HG02852 (cell line): ENCODE results near the gene ZNF575.
"Not testable (repeated sequence)": the region's sequence is repeated elsewhere in the genome, so short reads cannot be mapped to it uniquely, and the experiment has no call there.

Experiments used
- ATAC-seq: cut with Tn5 transposase; IDR thresholded peaks from one replicate; pipeline ENCODE4 v1.9.1; 2021; ENCODE audit warnings: mild to moderate bottlenecking, moderate library complexity; ENCODE audit not compliant: unreplicated experiment

Gene ZNF575

DNA sequence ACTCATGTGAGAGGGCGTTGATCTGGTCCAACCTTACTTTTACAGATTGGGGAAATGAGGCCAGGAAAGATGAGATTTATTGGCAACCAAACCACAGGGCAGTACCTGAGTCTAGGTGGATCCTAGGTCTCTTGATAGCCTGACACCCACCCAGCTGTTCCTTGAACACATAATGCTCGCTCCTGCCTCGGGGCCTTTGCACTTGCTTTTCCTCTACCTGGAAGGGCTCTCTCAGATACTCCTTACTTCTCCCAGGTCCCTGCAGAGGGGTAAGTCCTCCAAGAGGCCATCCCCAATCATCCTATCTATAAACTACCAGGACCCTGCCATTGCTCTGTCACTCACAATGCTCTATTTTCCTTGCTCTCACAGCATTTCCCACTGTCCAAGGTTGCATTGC is 7.4 kb downstream of the ZNF575 start:
- no peak for ATAC-seq

DNA sequence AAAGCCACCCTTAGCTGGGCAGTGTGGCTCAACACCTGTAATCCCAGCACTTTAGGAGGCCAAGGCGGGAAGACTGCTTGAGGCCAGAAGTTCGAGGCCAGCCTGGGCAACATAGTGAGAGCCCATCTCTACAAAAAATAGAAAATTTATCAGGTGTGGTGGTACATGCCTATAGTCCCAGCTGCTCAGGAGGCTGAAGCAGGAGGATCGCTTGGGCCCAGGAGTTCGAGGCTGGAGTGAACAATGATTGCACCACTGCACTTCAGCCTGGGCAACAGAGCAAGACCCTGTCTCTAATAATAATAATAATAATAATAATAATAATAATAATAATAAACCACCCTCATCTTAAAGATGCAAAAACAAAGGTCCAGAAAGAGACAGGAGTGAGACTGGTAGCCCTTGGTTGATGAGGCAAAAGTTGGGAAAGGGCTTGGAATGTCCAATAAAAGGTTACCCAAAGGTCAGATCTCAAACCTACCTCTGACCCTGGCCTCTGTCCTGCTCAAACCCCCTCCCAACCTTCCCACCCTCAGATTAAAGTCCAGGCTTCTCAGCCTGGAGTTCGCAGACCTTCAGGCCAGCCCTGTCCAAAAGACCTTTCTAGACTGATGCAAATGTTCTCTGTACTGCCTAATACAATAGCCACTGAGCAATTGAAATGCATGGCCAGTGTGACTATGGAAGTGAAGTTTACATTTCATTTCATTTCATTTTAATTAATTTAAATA is 9.1 kb downstream of the ZNF575 start:
- no peak for ATAC-seq

DNA sequence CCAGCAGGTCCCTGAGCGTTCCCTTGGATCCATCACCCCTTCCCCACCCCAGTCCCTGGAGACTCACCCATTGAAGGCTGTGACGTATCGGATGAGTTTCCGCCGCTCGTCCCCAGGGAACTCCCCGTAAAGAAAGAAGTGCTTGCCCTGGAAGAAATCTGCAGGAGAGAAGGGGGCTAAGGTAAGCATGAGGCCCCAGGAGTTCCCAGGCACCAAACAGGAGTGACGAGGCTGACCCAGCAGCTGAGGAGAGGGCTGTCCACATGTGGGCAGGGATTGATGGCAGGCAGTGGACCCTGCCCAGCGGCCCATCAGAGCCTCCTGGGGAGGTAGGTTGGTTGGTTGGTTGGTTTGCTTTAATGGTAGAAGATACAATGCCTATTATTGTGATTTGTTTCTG is 11.1 kb downstream of the ZNF575 start:
- no peak for ATAC-seq

DNA sequence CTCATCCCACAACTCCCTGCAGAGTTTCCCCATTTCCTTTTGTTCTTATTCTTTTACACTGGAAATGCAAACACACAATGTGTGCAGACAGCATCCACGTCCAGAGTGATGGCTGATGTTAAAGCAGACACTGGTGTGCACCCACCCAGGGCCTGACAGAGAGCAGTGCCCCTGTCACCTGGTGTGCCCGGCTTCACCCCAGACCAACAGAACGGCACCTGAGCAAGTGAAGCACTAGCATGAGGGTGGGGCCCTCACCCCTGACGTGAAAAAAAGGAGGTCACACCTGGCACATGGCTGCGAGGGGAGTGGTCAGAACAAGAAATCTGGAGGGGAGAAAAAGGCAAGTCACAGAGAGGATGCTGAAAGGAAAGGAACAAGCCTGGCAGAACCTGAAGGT is 12.3 kb downstream of the ZNF575 start:
- no peak for ATAC-seq

DNA sequence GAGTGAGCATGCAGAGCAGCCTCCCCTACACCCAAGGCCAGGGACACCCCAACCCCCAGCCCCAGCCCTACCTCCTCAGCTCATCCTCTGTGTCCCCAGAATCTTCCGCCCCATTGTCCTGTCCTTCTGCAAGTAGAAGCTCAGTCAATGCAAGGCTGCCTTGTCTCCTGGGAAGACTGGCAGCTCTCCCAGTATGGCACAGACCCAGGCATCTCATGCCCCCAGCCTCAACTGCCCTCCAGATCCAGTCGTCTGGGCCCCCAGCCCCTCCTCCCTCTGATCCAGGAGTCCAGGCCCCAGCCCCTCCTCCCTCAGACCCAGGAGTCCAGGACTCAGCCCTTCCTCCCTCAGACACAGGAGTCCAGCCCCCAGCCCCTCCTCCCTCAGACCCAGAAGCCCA is 13.0 kb downstream of the ZNF575 start:
- no peak for ATAC-seq

DNA sequence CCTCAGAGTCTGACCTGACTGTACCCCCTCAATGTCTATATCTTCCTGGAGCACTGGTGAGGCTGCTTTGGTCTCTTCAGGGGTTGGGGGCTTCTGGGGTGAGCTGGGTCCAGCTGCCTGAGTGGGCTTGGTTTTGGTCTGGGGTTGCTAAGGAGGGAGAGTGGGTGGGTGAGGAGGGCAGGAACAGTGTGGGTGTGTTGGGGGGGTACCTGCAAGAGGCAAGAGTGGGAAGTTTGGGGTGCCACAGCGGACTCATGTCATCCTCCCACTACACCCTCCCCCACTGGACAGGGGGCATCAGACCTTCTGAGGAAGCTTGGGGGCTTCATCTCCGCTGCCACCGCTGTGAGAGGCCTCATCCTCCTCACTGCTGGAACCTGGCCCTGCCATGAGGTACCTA is 13.6 kb downstream of the ZNF575 start:
- ATAC-seq = no peak

DNA sequence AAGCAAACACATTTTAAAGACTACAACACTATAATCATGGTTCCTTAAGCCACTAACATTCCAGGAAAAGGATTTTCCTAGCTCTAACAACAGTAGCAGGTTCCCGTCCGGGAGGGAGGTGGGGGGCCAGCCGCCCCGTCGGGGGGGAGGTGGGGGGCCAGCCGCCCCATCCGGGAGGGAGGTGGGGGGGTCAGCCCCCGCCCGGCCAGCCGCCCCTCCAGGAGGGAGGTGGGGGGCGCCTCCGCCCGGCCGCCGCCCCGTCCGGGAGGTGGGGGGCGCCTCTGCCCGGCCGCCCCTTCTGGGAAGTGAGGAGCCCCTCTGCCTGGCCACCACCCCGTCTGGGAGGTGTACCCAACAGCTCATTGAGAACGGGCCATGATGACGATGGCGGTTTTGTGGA is 14.9 kb downstream of the ZNF575 start:
- ATAC-seq = not testable (repeated sequence)

DNA sequence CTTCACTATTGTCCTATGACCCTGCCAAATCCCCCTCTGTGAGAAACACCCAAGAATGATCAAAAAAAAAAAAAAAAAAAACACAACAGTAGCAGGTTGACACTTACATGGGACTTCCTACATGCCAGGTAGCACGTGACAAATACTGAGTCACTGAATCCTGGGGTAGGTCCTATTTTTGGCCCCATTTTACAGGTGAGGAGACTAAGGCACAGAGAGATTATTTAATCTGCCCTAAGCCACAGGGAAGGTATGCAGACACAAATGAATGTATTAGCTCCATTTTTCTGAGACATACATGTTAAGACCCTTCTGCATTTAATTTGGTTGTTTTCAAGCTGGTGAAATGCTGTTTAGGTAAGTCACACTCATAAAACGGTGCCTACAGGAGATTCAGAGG is 15.7 kb downstream of the ZNF575 start:
- no peak for ATAC-seq

DNA sequence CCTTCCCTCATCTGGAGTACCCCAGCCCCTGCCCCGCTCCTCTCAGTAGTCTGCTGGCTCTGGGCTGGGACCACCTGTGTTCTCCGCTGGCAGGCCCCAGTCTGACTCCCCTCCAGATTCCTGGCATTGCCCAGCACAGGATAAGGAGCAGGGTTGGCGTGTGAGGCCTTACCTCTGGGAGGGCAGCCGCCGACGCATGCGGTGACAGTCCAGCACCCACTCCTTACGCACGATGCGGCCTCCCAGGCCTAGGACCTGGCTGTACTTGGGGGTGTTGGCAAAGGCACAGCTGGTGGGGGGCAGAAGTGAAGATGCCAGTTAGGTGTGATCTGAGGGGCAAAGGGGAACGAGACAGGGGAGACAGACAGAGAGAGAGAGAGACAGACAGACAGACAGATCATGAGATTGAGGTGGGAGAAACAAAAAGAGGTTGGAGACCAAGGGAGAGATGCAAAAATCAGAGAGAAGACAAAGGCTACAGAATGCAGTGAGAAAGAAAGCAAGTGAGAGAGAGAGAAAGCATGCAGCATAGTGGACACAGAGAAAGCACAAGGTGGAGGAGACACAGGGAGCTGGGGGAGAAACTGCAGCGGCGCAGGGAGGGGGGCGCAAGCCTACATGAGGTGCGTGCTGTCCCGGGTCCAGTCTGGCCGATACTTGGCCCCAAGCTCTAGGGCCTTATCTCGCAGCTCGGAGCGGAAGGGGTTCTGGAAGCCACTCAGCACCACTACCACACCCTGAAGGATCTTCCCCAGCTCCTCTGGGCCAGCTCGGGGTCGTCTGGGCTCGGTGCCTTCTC is 18.6 kb downstream of the ZNF575 start:
- no peak for ATAC-seq

DNA sequence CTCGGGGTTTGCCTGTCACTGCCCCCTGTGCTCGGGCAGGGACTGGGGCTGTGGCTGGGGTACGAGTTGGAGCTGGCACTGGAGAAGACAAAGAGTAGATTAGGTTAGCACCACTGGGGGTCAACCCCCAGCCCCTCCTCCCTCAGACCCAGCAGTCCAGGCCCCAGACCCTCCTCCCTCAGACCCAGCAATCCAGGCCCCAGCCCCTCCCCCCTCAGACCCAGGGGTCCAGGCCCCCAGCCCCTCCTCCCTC is 19.1 kb downstream of the ZNF575 start:
- no peak for ATAC-seq

DNA sequence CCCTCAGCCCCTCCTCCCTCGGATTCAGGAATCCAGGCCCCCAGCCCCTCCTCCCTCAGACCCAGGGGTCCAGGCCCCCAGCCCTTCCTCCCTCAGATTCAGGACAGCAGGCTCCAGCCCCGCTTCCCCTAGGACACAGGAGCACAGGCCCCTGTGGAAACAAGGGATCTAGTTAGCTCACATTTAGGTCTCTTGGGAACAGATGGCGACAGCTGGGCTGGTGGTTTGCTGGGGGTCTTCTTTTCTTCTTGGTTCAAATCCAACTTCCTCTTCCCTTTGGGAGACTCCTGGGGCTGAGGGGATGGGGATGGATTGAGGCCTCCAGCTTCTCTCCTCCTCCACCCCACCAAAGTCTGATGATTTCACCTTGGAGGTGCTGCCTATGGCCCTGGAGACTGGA is 19.6 kb downstream of the ZNF575 start:
- no peak for ATAC-seq

DNA sequence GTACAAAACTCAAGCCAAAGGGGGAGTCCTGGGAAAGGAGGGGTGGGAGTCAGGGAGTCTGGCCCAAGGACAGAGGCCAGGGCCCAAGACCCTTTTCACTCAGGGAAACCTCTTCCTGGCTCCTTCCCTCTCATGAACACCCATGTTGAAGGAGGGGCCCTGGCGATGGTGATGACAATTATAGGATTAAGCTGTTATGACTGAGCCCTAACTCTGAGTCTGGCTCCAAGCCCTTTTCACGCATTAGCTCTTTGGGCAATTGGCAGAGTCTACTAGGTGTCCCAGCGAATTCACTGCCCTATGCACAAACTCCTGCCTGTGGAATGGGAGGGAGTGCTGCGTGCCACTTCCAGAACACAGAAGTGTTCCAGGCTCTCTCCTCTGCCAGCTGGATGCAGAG is 20.7 kb downstream of the ZNF575 start:
- no peak for ATAC-seq

DNA sequence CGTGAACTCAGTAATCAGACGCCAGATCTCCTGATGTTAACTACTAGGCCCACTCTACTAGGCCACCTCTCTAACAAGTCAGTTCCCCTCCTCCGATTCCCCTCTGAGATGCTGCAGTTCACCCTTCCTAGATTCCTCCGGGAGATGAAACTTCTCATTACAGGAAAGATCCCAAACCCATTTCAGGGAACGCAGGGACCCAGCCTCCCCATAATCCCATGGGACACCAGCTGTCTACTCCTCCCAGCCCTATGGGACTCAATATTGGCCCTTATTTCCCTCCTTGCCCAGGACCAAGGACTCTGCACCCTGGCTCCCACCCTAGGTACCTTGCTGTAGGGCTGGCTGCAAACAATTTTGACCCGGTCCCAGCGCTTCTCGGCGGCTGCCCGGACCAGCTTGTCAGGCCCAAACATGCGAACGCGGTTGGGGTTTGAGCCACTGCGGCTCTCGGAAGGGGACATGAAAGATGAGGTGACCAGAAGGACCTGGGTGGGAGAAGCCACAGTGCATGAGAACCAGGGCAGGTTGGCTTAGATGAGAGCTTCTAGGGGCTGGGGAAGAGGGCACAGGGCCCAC is 21.4 kb downstream of the ZNF575 start:
- no peak for ATAC-seq

DNA sequence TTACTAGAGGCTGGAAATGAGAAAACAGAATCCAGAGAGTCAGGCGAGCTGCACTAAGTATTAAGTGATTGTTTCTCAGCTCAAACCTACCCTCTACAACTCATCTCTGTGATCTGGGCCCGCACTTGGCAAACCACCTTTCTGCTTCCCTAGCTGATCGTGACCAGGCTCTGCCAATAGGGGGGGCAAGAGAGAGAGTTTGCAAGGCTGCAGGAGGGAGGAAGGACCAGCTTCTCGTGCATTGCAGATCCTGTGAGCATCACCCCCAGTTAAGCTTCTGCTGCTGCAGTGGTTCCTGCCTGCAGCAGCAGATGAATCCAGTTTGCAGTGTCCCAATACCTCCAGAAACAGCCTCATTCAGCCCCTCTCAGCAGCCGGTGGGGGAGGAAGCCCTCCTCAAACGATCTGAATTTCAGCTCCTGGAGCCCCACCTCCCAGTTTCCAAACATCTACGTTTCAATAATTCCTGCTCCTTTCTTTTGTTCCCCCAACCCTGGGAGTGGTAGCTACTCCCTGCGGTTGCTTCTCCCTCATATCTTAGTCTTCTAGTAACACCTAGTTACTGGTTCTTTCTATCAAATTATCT is 22.3 kb downstream of the ZNF575 start:
- ATAC-seq = peak; percentile 45

DNA sequence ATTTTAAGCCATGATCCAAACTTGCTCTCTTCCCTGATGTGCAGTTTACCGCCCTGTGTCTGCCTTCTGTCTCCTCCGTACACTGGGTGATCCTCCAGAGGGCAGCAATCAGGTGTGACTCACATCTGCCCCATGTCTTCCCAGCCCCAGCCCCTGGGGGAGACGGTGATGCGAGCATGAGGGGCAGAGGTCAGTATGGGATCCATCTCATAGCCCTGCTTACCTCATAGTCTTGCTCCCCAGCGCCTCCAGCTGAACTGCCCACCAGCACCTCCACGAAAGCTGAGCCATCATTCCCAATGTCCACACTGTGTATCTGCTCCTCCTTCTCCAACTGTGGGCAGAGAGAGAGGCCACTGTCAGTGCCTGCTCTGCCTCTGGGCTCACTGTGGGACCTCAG is 27.7 kb downstream of the ZNF575 start:
- ATAC-seq = no peak

DNA sequence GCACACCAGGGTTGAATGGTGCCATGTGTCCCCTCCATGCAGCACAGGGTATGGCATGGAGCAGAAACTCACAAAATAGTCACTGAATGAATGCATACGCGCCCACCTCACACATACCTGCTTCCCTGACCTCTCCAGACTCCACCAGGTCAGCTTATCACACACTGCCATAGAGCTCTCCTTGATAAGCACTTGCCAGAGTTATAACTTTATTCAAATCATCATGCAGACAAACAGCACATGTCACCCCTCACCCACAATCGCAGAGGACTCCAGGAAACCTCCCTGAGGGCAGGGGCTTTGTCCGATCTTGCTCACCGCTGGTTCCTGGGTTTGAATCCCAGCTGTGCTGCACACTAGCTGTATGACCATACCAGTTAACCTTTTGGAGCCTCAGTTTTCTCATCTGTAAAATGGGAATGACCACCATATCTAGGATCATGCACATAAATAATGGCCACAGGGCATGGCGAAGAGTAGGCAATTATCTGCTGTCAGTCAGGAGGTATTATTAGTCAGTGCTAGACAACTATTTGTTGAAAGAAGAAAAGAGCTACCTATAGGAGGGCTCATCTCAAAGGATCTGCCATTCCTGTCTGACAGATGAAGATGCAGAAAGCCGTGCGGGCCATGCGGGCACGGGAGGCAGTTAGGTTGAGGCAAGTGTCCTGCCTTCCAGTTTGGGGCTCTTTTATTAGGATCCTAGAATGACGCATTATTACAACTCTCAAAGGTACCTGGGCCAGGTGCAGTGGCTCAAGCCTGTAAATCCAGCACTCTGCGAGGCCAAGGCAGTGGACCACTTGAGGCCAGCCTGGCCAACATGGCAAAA is 28.4 kb downstream of the ZNF575 start:
- no peak for ATAC-seq

DNA sequence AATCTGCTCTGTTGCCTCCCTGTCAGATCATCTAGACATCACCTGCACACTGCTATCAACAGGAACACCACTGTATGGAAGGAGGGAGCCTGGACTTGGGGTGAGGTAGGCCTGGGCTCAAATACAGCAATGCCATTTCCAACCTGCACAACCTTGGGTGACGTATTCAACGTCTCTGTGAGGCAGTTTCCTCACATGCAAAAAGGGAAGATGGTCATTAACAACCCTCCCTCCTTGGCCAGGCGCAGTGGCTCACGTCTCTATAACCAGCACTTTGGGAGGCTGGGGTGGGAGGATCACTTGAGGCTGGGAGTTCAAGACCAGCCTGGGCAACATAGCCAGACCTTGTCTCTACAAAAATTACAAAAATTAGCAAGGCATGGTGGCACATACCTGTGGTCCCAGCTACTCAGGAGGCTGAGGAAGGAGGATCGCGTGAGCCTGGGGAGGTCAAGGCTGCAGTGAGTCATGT is 29.3 kb downstream of the ZNF575 start:
- no peak for ATAC-seq

DNA sequence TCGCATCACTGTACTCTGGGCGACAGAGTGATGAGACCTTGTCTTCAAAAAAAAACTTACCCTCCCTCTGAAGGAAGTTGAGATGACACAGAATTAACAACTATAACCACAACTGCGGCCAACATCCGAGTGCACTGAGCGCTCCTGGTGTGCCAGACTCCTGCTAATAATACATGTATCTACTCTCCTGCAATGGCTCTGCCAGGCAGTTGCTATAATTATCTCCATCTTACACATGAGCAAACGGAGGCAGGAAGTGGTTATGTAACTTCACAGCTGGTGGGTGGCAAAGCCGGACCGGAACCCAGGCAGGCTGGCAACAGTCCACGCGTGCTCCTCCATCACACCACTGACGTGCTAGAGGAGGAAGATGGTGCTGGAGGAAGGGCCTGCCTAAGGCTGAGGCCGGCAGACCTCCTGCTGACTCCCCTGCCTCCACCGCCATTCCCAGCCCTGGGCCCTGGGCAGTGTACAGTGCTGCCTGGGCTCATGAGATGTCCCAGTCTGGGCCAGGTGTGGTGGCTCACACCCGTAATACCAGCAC is 29.8 kb downstream of the ZNF575 start:
- ATAC-seq = peak; percentile 60

DNA sequence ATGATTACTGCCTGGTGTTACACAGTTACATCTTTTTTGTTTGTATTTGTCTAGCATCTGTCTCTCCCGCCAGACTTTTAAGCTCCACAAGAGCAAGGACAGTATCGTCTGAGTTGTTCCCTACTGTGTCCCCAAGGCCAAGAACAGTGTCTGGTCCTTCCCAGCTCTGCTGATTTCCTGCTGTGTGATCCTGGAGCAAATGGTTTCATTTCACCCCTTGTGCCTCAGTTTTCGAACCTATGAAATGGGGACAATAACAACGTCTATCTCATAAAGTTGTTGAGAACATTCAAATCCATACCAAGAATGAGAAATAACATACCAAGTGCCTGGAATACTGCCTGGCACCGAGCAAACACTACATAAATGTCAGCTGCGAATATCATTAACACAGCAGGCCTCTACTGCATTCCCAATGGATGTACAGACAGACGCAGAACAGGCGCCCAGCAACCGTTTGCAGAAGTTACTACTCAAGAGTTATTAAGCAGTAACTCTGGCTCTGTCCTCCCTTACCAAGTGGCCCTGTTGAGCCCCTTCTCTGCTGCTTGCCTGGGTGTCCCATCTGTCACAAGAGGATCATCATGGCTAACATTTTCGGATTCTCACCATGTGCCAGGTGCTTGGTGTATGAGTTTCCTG is 30.9 kb downstream of the ZNF575 start:
- no peak for ATAC-seq

DNA sequence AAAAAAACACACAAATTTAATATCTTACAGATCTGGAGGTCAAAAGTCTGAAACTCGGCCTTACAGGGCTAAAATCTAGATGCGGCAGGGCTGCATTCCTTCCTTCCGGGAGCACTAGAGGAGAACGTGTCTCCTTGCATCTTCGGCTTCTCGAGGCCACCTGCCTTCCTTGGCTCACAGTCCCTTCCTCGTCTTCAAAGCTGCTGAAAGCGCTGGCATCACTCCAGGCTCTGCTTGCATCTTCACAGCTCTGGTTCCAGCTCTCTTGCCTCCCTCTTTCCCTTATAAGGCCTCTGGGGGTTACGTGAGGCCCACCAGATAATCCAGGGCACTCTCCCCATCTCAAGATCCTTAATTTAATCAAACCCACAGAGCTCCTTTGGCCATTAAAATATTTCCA is 31.8 kb downstream of the ZNF575 start:
- no peak for ATAC-seq
